ENCODE data around the gene SND1.

GRCh38 chr7:127831318-127832219, 179.6 kb downstream of the SND1 start:
- TF ChIP-seq POLR2A (IDR thresholded peaks at IDR 0.05; ENCODE audit: low read length) = no peak
- TF ChIP-seq GATA1 (IDR thresholded peaks at IDR 0.05; ENCODE audit: low read depth, low read length) = no peak

Measured in erythroblast (primary cell).